Measurements from ENCODE around the gene SCAMP2. TPM values are rescaled to one million over a fixed set of nuclear protein-coding genes. Genes with fewer than 3 reads are reported as not detected.

SCAMP2 gene
- total RNA-seq, 1 donor from 2014 or later: 108 TPM

GRCh38 chr15:74839526-74840395 is 33.4 kb downstream of the SCAMP2 start:
- no peak for DNase-seq (ENCODE audit: low spot score)

GRCh38 chr15:74838746-74839525 is 34.2 kb downstream of the SCAMP2 start:
- no peak for DNase-seq (ENCODE audit: low spot score)

- DNase-seq (ENCODE audit: low spot score): no peak
Measured at GRCh38 chr15:74838137-74838516, 35.0 kb downstream of the SCAMP2 start.

- DNase-seq (ENCODE audit: low spot score): no peak
Measured at GRCh38 chr15:74837482-74838136, 35.6 kb downstream of the SCAMP2 start.

GRCh38 chr15:74836846-74837245 is 36.3 kb downstream of the SCAMP2 start:
- DNase-seq (ENCODE audit: low spot score): no peak

- no peak for DNase-seq (ENCODE audit: low spot score)
Measured at GRCh38 chr15:74835312-74835823, 37.8 kb downstream of the SCAMP2 start.

- DNase-seq (ENCODE audit: low spot score): no peak
Measured at GRCh38 chr15:74833376-74834107, 39.6 kb downstream of the SCAMP2 start.

GRCh38 chr15:74832826-74833225 is 40.3 kb downstream of the SCAMP2 start:
- no peak for DNase-seq (ENCODE audit: low spot score)

GRCh38 chr15:74831813-74832495 is 41.2 kb downstream of the SCAMP2 start:
- DNase-seq (ENCODE audit: low spot score): no peak

GRCh38 chr15:74830868-74831267 is 42.3 kb downstream of the SCAMP2 start:
- no peak for DNase-seq (ENCODE audit: low spot score)

- DNase-seq (ENCODE audit: low spot score): no peak
Measured at GRCh38 chr15:74829991-74830390, 43.2 kb downstream of the SCAMP2 start.

- DNase-seq (ENCODE audit: low spot score): no peak
Measured at GRCh38 chr15:74829486-74829885, 43.7 kb downstream of the SCAMP2 start.

GRCh38 chr15:74828835-74829234 is 44.3 kb downstream of the SCAMP2 start:
- no peak for DNase-seq (ENCODE audit: low spot score)

GRCh38 chr15:74827614-74828013 is 45.6 kb downstream of the SCAMP2 start:
- no peak for DNase-seq (ENCODE audit: low spot score)

- no peak for DNase-seq (ENCODE audit: low spot score)
Measured at GRCh38 chr15:74826921-74827320, 46.2 kb downstream of the SCAMP2 start.

- DNase-seq (ENCODE audit: low spot score): no peak
Measured at GRCh38 chr15:74826364-74826819, 46.8 kb downstream of the SCAMP2 start, which contains the start of gene CPLX3. TSS of gene CPLX3 (plus strand) at chr15:74826627. CDS start at chr15:74826704, 77 bp downstream.

GRCh38 chr15:74825866-74826265 is 47.3 kb downstream of the SCAMP2 start:
- DNase-seq (ENCODE audit: low spot score): no peak

GRCh38 chr15:74824976-74825375 is 48.2 kb downstream of the SCAMP2 start:
- DNase-seq (ENCODE audit: low spot score): no peak

- no peak for DNase-seq (ENCODE audit: low spot score)
Measured at GRCh38 chr15:74823324-74823723, 49.8 kb downstream of the SCAMP2 start.

- no peak for DNase-seq (ENCODE audit: low spot score)
Measured at GRCh38 chr15:74822233-74822632, 50.9 kb downstream of the SCAMP2 start.
